Fibroblast of lung (primary cell): ENCODE measurements around the gene APP.

Experiments used
- CTCF ChIP-seq, 2 donors: IDR thresholded peaks in 1 of 2; conservative IDR thresholded peaks in 1 of 2; 1 replicate in 1 of 2; 2 replicates in 1 of 2; pipeline ENCODE4 v1.5.1; 2011 to 2012; ENCODE audit warnings: low read length in 2 of 2, control low read depth in 1 of 2, inconsistent platforms in 1 of 2, low read depth in 1 of 2, mild to moderate bottlenecking in 1 of 2
- EZH2 ChIP-seq: IDR thresholded peaks from 2 replicates; pipeline ENCODE4 v1.5.1; 2012; ENCODE audit warnings: low read length, control low read depth, mild to moderate bottlenecking; ENCODE audit errors: missing control alignments

DNA sequence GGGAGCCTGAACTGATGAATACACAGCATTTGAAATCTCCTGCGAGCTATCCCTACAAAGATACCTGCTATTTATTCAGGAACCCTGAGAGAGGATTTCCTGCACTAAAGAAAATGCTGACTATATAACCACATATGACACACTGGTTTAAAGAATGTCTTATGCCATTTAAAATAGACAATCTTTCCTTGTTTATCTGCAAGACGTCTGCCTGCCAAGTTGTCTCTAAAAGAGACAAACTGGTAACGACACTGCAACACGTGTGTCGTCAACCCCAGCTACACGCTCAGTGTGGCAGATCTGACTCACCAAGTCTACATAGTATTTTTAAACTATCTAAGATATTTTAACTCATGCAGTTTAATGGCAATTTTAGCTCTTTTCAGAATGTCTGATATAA, 42.7 kb downstream of the APP start:
- no peak for TF ChIP-seq CTCF (conservative IDR thresholded peaks at IDR 0.05 in 1 of 2, IDR thresholded peaks at IDR 0.05 in 1 of 2; ENCODE audit: low read depth in 1 of 2, low read length in 2 of 2)
- no peak for TF ChIP-seq EZH2
